NCI-H2196 treated with DMSO at 0.1 percent for 48 hours (cell line): ENCODE data around the gene BIRC2.
"Not testable (repeated sequence)": the region's sequence is repeated elsewhere in the genome, so short reads cannot be mapped to it uniquely, and the experiment has no call there.

Experiments
- DNase-seq: peaks from one replicate; lab custom pipeline; 2025; ENCODE audit not compliant: unreplicated experiment; lab: John Stamatoyannopoulos, UW

BIRC2 gene

DNA sequence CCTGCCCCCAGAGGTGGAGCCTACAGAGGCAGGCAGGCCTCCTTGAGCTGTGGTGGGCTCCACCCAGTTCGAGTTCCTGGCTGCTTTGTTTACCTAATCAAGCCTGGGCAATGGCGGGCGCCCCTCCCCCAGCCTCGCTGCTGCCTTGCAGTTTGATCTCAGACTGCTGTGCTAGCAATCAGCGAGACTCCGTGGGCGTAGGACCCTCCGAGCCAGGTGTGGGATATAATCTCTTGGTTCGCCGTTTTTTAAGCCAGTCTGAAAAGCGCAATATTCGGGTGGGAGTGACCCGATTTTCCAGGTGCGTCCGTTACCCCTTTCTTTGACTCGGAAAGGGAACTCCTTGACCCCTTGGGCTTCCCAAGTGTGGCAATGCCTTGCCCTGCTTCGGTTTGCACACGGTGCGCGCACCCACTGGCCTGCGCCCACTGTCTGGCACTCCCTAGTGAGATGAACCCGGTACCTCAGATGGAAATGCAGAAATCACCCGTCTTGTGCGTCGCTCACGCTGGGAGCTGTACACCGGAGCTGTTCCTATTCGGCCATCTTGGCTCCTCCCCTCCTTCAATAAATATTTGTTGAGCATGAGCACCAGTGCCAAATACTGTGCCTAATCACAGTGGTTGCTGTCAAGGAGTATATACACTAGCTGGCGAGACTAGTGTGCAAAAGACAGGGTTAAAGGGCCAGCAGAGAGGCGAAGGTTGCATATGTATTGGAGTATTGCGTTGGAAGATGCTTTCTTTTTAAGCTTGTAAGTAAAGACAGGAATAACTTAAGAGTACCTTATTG, 27.8 kb downstream of the BIRC2 start:
- DNase-seq: not testable (repeated sequence)

GRCh38 chr11:102375720-102376399, 28.8 kb downstream of the BIRC2 start:
- DNase-seq: no peak

GRCh38 chr11:102377891-102378290, 30.9 kb downstream of the BIRC2 start:
- DNase-seq: no peak

- DNase-seq: no peak
Measured at GRCh38 chr11:102378818-102379217, 31.8 kb downstream of the BIRC2 start.

GRCh38 chr11:102382384-102382783, 35.4 kb downstream of the BIRC2 start:
- no peak for DNase-seq

DNA sequence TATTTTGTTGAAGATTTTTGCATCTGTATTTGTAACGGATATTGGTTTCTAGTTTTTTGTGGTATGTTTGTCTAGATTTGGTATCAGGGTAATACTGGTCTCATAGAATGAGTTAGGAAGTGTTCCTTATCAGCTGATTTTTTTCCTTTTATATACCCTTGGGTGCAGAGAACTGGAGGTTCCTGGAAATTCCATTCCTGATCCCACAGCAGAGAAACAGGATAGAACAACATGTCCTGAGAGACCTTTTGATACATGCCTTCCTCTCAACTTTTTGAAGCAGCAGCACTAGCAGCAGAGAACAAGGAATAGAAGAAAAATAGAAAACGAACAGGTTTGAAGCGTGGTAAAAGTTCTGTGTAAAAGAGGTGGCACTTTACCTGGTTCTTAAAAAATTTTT, 36.8 kb downstream of the BIRC2 start:
- no peak for DNase-seq

DNA sequence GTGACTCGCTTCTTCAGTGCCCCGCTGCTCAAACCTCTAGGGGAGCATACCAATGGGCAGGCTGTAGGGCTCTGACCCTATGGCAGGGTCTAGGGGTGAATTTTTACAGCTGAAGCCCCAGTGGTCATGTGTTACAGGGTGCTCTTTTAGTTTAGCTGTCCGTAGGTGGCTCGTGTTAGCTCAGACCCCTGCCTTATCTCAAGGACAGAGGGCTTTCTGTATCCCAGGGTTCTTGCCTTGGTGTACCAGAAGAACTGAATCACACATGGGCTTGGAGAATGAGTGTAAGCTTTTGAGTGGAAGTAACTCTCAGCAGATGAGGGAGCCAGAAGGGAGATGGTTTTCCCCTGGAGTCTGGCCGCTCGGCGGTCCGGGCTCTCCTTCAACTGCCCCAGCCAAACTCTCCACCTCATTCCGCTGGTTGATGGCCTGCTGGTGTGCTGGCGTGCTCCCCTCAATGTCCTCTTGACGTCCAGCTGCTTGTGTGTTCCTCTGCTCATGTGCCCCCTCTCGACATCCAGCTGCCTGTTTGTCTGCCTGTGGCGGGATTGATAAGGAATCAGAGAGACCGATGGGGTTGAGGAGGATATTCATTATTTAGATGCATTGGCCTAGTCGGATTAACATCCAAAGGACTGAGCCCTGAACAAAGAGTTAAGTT, 37.5 kb downstream of the BIRC2 start:
- no peak for DNase-seq

DNA sequence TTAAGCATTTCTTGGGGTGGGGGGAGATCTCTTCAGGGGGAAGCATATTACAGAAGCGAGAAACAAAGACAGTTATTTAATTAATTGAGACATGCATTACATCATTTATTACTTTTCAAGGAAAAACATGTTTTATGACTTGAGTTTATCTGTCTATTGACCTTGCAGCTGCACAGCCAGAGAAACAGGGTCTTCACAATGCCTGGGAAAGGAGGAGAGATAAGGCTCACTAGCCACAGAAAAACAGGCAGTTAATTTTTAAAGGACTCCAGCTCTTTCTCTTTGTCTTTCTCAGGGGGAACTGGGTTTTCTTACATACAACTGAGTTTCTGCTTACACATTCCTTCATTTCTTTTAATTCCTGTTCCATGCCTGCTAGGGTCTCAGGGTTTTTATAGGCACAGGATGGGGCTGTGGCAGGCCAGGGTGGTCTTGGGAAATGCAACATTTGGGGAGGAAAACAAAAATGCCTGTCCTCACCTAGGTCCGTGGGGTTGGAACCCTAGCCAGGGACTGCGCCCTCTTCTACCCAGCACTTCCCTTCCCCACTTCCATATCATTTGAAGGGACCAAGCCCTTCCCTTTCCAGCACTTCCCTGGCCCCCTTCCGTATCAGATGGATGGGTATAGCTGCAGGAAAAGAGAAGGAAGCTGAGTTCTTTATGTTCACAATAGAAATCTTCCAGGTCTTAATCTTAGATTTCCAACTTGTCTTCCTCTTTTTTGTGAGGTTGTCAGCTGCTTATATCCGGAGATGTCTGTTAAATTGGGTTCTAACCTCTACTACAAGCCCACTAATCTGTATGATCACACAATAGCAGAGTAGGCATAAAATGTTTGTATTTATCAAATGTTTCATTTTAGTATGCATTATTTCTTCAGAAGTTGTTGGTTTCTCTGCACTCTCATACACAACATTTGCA, 38.3 kb downstream of the BIRC2 start:
- DNase-seq: no peak

DNA sequence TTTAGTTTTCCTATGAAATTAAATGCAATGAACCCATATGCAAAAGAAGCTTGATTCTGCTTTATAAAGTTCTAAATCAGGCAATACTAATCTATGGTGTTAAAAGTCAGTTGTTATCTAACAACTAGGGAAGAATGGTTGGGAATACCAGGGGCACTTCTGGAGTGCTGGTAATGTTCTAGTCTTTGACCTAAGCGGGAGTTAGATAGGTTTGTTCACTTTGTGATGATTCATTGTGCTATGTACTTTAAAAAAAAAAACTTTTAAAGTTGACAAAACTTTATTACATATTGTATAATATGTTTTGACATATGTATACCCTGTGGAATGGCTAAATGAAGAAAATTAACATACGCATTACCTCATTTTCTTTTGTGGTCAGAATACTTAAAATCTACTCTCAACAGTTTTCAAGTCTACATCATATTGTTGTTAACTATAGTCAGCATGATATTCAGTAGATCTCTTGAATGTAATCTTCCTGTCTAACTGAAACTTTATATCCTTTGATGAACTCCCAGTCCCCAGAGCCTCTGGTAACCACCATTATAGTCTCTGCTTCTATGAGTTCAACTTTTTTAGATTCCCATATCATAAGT, 39.2 kb downstream of the BIRC2 start:
- no peak for DNase-seq

- no peak for DNase-seq
Measured at GRCh38 chr11:102387043-102387781, 40.2 kb downstream of the BIRC2 start.

- DNase-seq: no peak
Measured at GRCh38 chr11:102389253-102389652, 42.2 kb downstream of the BIRC2 start.

DNA sequence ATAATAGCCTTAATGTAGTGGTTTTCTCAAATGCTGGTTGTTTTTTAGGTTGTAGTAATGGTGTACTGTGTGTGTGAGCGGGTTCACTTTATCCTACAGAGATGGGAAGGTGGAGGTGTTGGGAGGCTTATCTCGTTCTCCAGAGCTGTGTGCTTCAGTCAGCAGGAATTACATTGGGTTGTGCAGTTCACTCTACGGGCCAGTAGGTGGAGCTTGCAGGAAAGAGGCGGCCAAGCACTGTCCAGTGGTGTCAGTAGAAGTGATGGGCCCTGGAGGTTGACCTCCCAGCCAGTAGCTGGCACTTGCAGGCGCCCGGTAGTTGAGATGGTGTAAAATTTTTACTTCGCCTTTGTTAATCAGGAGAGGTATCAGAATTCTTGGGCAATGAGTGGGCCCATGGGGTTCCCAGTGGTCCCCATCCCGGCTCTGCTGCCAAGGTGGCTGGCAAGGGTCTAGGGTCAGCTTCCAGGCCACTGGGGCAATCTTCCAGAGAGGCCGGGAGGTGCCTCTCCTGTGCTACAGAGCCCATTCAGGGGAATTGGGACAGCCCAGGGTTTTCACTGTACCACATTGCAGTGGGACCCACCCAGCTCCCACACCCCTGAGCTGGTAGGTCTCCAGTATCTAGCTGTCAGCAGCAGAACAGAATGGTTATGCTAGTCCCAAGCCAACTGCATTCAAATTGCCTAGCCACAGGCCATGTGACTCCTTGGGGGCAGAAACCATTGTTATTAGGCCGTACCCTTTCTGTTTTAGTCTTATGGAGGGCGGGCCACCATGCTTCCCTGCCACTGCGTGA, 43.9 kb downstream of the BIRC2 start:
- peak; percentile 45 for DNase-seq

DNA sequence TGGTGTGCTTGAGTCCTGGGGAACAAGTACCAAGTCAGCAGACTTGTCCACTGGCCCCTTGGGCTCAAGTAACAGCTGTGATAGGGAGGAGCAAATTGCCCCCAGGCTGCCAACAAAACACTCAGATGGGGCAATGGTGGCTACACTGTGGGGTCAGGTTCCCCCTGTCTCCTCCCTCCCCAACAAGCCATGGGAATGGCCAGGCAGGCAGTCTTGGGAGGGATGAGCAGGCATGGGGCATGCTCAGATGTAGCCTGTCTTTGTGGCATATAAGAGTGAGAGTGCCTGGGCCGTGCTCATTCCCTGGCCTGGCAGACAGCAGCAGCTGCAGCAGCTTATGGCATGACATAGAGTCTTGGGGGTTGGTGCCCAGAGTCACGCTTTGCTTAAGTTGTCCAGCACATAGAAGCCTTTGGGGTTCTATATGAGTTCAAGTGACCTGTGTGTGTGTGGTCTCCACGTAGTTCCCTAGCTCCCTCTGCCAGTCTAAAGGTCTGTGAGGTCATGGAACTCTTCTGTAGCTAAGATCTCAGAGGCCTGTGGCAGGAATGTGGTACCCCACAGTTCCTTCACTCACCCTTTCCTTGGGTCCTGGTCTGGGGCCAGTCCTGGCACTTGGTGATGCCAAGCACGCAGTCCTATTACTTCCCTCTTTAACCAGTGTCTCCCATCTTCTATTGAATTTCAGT, 44.7 kb downstream of the BIRC2 start:
- DNase-seq: no peak

GRCh38 chr11:102393272-102393730, 46.3 kb downstream of the BIRC2 start:
- DNase-seq: no peak

DNA sequence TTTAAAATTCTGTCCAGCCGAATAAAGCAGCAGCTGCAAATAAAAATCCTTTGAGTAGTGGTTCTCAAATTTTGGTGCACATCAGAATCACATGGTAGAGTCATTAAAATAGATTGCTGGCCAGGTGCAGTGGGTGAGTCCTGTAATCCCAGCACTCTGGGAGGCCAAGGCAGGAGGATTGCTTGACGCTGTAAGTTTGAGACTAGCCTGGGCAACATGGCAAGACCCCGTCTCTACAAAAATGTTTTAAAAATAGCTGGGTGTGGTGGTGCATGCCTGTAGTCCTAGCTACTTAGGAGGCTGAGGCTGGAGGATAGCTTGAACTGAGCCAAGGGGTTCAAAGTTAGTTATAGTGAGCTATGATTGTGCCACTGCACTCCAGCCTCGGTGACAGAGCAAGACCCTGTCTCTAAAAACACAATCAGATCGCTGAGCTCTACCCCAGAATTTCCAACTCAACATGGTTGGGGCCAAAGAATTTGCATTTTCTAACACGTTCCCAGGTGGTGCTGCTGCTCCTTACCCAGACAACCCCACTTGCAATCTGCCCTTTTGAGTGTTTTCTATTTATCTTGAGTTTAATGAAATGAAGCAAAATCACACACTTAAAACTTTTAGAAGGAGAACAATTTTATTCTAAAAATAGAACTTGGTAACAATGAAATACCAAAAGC, 48.8 kb downstream of the BIRC2 start:
- DNase-seq: no peak

GRCh38 chr11:102396708-102397563, 49.9 kb downstream of the BIRC2 start:
- DNase-seq: no peak

DNA sequence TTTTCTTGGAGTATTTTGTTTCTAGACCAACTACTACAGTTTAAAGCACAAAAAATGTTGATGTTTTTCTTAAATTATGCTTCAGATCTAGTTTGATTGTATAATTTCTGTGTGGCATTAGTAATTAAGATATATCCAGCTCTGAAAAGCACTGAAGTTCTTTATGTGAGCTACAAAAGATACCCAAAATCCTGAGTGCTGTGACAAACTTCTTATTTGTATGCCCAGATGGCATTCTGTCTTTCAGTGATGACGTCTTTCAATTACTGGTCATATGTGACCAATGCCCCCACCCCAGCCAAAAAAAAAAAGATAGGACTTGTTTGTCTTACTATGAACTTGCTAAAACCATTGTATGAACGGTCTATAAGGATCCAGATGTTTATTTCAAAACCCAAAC, 51.3 kb downstream of the BIRC2 start:
- DNase-seq: no peak
